ENCODE results near the gene PEX13.

PEX13 gene

DNA sequence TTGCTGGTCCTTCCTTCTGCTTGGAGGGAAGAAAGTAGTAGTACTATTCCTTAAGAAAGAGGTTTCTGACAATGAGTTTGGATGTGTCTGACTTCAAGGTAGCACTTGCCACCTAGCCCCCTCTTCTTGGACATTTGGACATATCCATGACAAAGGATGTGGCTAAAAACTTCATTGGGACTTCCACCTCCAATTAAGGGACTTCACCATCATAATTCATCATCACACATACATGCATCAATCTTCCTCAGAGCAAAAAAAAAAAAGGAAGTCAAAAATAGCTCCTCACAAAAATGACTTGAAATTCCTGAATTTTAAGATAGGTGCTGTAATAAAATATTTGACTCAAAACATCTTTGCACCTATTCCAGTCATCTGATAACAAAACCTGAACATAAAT is 23.4 kb upstream of the PEX13 start:
- Histone ChIP-seq H2BK12ac (ENCODE audit: low read length) (no peak overlapping the region), H2BK5ac (ENCODE audit: low read depth, low read length, poor library complexity) (no peak overlapping the region), H3K79me1 (ENCODE audit: low read length) (no peaks in the 10 kb centered on the region), H4K8ac (ENCODE audit: low read depth, low read length) (no peak overlapping the region), H3K36me3 (ENCODE audit: control insufficient read depth in 1 of 2, insufficient read depth in 2 of 2, low read length in 2 of 2) (no peaks in the 10 kb centered on the region), H3K27me3 (ENCODE audit: insufficient read depth, low read length) (no peaks in the 10 kb centered on the region), H3K14ac (ENCODE audit: low read length) (no peak overlapping the region), H3K23ac (ENCODE audit: low read length) (no peak overlapping the region), H4K12ac (ENCODE audit: low read depth, low read length) (no peak overlapping the region), H3K9ac (ENCODE audit: low read length) (no peak overlapping the region), H3K4ac (ENCODE audit: low read depth, low read length) (no peak overlapping the region), H2AK5ac (ENCODE audit: low read length) (no peak overlapping the region), H4K91ac (ENCODE audit: low read depth, low read length) (no peak overlapping the region), H3K4me2 (ENCODE audit: low read length) (no peak overlapping the region), H2BK120ac (ENCODE audit: insufficient read depth, low read length, poor library complexity) (no peak overlapping the region), H2AFZ (ENCODE audit: insufficient read depth, low read length, poor library complexity) (no peak overlapping the region), H3K4me3 (ENCODE audit: low read depth, low read length) (no peak overlapping the region), H3K9me3 (ENCODE audit: insufficient read depth, low read depth, low read length) (no peaks in the 10 kb centered on the region), H3K27ac (ENCODE audit: low read depth, low read length) (no peak overlapping the region), H3K4me1 (ENCODE audit: control insufficient read depth in 1 of 2, insufficient read depth in 2 of 2, low read length in 2 of 2) (no peaks in the 10 kb centered on the region), H3K18ac (ENCODE audit: low read length) (no peak overlapping the region), H3K79me2 (ENCODE audit: control insufficient read depth, insufficient read depth, low read length, poor library complexity) (no peaks in the 10 kb centered on the region)
- no peak for DNase-seq

GRCh38 chr2:60998628-60999545 is 18.6 kb upstream of the PEX13 start:
- H2BK12ac ChIP-seq (ENCODE audit: low read length): no peak overlapping the region

GRCh38 chr2:61005736-61006135 is 11.8 kb upstream of the PEX13 start:
- H3K4me3 ChIP-seq (ENCODE audit: low read depth, low read length): no peak overlapping the region
- H4K12ac ChIP-seq (ENCODE audit: low read depth, low read length): no peak overlapping the region
- no peak for DNase-seq
- H3K4me1 ChIP-seq (ENCODE audit: control insufficient read depth in 1 of 2, insufficient read depth in 2 of 2, low read length in 2 of 2): no peaks in the 10 kb centered on the region
- no peak overlapping the region for H3K23ac ChIP-seq (ENCODE audit: low read length)
- H3K27me3 ChIP-seq (ENCODE audit: insufficient read depth, low read length): no peaks in the 10 kb centered on the region
- no peak overlapping the region for H2AK5ac ChIP-seq (ENCODE audit: low read length)
- H3K27ac ChIP-seq (ENCODE audit: low read depth, low read length): no peak overlapping the region
- no peak overlapping the region for H2BK5ac ChIP-seq (ENCODE audit: low read depth, low read length, poor library complexity)
- H3K14ac ChIP-seq (ENCODE audit: low read length): no peak overlapping the region
- H3K9me3 ChIP-seq (ENCODE audit: insufficient read depth, low read depth, low read length): no peaks in the 10 kb centered on the region
- H3K79me1 ChIP-seq (ENCODE audit: low read length): no peaks in the 10 kb centered on the region
- WGBS (ENCODE audit: extremely low coverage, insufficient coverage, insufficient read length): no CpG with 5 or more reads among the region's 3 CpGs
- no peak overlapping the region for H3K4me2 ChIP-seq (ENCODE audit: low read length)
- no peak overlapping the region for H3K4ac ChIP-seq (ENCODE audit: low read depth, low read length)
- H4K8ac ChIP-seq (ENCODE audit: low read depth, low read length): no peak overlapping the region
- no peak overlapping the region for H2BK12ac ChIP-seq (ENCODE audit: low read length)
- no peak overlapping the region for H3K9ac ChIP-seq (ENCODE audit: low read length)
- peaks cover 0 to 3% of the 10 kb centered on the region in 2 experiments for H3K36me3 ChIP-seq (ENCODE audit: control insufficient read depth in 1 of 2, insufficient read depth in 2 of 2, low read length in 2 of 2)
- no peak overlapping the region for H4K91ac ChIP-seq (ENCODE audit: low read depth, low read length)
- no peaks in the 10 kb centered on the region for H3K79me2 ChIP-seq (ENCODE audit: control insufficient read depth, insufficient read depth, low read length, poor library complexity)
- H2AFZ ChIP-seq (ENCODE audit: insufficient read depth, low read length, poor library complexity): no peak overlapping the region
- no peak overlapping the region for H2BK120ac ChIP-seq (ENCODE audit: insufficient read depth, low read length, poor library complexity)
- no peak overlapping the region for H3K18ac ChIP-seq (ENCODE audit: low read length)

More at GRCh38 chr2:60998628-60999545, 18.6 kb upstream of the PEX13 start:
- whole genome bisulfite sequencing (ENCODE audit: extremely low coverage, insufficient coverage, insufficient read length): no CpG with 5 or more reads among the region's 4 CpGs
- Histone ChIP-seq H2AFZ (ENCODE audit: insufficient read depth, low read length, poor library complexity) (no peak overlapping the region), H2BK120ac (ENCODE audit: insufficient read depth, low read length, poor library complexity) (no peak overlapping the region), H3K9ac (ENCODE audit: low read length) (no peak overlapping the region), H3K4me1 (ENCODE audit: control insufficient read depth in 1 of 2, insufficient read depth in 2 of 2, low read length in 2 of 2) (no peaks in the 10 kb centered on the region), H3K4me3 (ENCODE audit: low read depth, low read length) (no peak overlapping the region), H3K4ac (ENCODE audit: low read depth, low read length) (no peak overlapping the region), H3K27ac (ENCODE audit: low read depth, low read length) (no peak overlapping the region), H4K8ac (ENCODE audit: low read depth, low read length) (no peak overlapping the region), H3K27me3 (ENCODE audit: insufficient read depth, low read length) (no peaks in the 10 kb centered on the region), H3K4me2 (ENCODE audit: low read length) (no peak overlapping the region), H4K91ac (ENCODE audit: low read depth, low read length) (no peak overlapping the region), H3K18ac (ENCODE audit: low read length) (no peak overlapping the region), H4K12ac (ENCODE audit: low read depth, low read length) (no peak overlapping the region), H3K9me3 (ENCODE audit: insufficient read depth, low read depth, low read length) (no peaks in the 10 kb centered on the region), H3K23ac (ENCODE audit: low read length) (no peak overlapping the region), H3K79me1 (ENCODE audit: low read length) (no peaks in the 10 kb centered on the region), H2AK5ac (ENCODE audit: low read length) (no peak overlapping the region), H3K36me3 (ENCODE audit: control insufficient read depth in 1 of 2, insufficient read depth in 2 of 2, low read length in 2 of 2) (no peaks in the 10 kb centered on the region), H2BK5ac (ENCODE audit: low read depth, low read length, poor library complexity) (no peak overlapping the region), H3K79me2 (ENCODE audit: control insufficient read depth, insufficient read depth, low read length, poor library complexity) (no peaks in the 10 kb centered on the region), H3K14ac (ENCODE audit: low read length) (no peak overlapping the region)
- DNase-seq: peak in 1 of 2 donors; percentile 84

DNA sequence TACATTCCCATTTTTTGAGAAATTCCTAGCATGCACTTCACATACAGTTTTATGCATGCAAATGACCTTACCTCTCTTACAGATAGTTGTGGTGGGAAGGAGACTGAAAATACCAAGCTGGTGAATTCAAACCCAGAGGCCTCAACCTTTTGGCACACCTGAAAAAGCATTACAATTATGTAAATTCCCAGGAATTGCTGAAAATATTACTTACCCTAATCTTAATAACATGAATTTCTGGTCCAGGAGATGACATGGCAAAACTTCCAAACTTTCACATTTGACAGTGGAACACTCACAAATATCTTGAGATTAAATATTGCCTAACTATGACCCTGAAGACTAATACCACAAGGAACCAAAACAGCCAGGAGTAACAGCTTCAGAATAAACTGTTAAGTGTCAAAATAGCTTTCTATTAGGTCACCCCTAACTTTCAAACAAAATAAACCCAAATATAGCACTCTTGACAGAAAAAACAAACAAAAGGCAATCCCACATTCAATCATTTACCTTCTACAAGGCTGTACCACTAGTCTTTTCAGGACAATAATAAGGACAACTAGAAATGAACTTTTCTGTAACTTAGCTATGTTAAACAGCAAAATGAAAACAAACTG is 10.9 kb upstream of the PEX13 start:
- Histone ChIP-seq H3K79me1 (ENCODE audit: low read length) (no peaks in the 10 kb centered on the region), H3K4ac (ENCODE audit: low read depth, low read length) (no peak overlapping the region), H2BK12ac (ENCODE audit: low read length) (no peak overlapping the region), H2BK5ac (ENCODE audit: low read depth, low read length, poor library complexity) (no peak overlapping the region), H4K12ac (ENCODE audit: low read depth, low read length) (no peak overlapping the region), H3K9me3 (ENCODE audit: insufficient read depth, low read depth, low read length) (no peaks in the 10 kb centered on the region), H3K4me3 (ENCODE audit: low read depth, low read length) (no peak overlapping the region), H3K23ac (ENCODE audit: low read length) (no peak overlapping the region), H4K8ac (ENCODE audit: low read depth, low read length) (no peak overlapping the region), H3K9ac (ENCODE audit: low read length) (no peak overlapping the region), H3K27ac (ENCODE audit: low read depth, low read length) (no peak overlapping the region), H3K4me2 (ENCODE audit: low read length) (no peak overlapping the region), H3K14ac (ENCODE audit: low read length) (no peak overlapping the region), H3K27me3 (ENCODE audit: insufficient read depth, low read length) (no peaks in the 10 kb centered on the region), H3K36me3 (ENCODE audit: control insufficient read depth in 1 of 2, insufficient read depth in 2 of 2, low read length in 2 of 2) (peaks cover 0 to 3% of the 10 kb centered on the region in 2 experiments), H2AK5ac (ENCODE audit: low read length) (no peak overlapping the region), H3K4me1 (ENCODE audit: control insufficient read depth in 1 of 2, insufficient read depth in 2 of 2, low read length in 2 of 2) (no peaks in the 10 kb centered on the region), H2BK120ac (ENCODE audit: insufficient read depth, low read length, poor library complexity) (no peak overlapping the region), H3K18ac (ENCODE audit: low read length) (no peak overlapping the region), H4K91ac (ENCODE audit: low read depth, low read length) (no peak overlapping the region), H2AFZ (ENCODE audit: insufficient read depth, low read length, poor library complexity) (no peak overlapping the region), H3K79me2 (ENCODE audit: control insufficient read depth, insufficient read depth, low read length, poor library complexity) (no peaks in the 10 kb centered on the region)
- peak; percentile 68 to 90 for DNase-seq
